Stimulated activated naive CD8-positive, alpha-beta T cell treated with anti-CD3 and anti-CD28 coated beads, Interleukin-15, Interleukin-2, amounts not matched to agents 100 ng/mL and 50 ng/mL, for 24 hours (primary cell): ENCODE data around the gene PTN.

ENCODE experiments used
- H3K27ac Mint-ChIP-seq: one replicate; pipeline ENCODE4 v1.8.0; 2021; ENCODE audit warnings: mild to moderate bottlenecking, mixed read lengths
- H3K27me3 Mint-ChIP-seq: one replicate; pipeline ENCODE4 v1.8.0; 2021; ENCODE audit warnings: mixed read lengths
- H3K36me3 Mint-ChIP-seq: one replicate; pipeline ENCODE4 v1.8.0; 2021; ENCODE audit warnings: low read depth, mixed read lengths
- H3K4me1 Mint-ChIP-seq: one replicate; pipeline ENCODE4 v1.8.0; 2021; ENCODE audit warnings: low read depth, mixed read lengths
- H3K4me3 Mint-ChIP-seq: one replicate; pipeline ENCODE4 v1.8.0; 2021; ENCODE audit warnings: mild to moderate bottlenecking, mixed read lengths
- H3K9me3 Mint-ChIP-seq: one replicate; pipeline ENCODE4 v1.8.0; 2021; ENCODE audit warnings: mixed read lengths

Gene PTN

GRCh38 chr7:137342265-137342664 lies 1.3 kb downstream of the PTN start:
- H3K4me1 Mint-ChIP-seq = no peaks in the 10 kb centered on the region
- no peak overlapping the region for H3K27ac Mint-ChIP-seq
- H3K36me3 Mint-ChIP-seq = no peaks in the 10 kb centered on the region
- H3K27me3 Mint-ChIP-seq = peaks cover 4% of the 10 kb centered on the region
- H3K9me3 Mint-ChIP-seq = peaks cover 7% of the 10 kb centered on the region
- H3K4me3 Mint-ChIP-seq = no peak overlapping the region

- no peak overlapping the region for H3K27ac Mint-ChIP-seq
- H3K36me3 Mint-ChIP-seq = no peaks in the 10 kb centered on the region
- H3K27me3 Mint-ChIP-seq = no peaks in the 10 kb centered on the region
- H3K4me1 Mint-ChIP-seq = no peaks in the 10 kb centered on the region
- H3K4me3 Mint-ChIP-seq = no peak overlapping the region
- peaks cover 13% of the 10 kb centered on the region for H3K9me3 Mint-ChIP-seq
Measured at GRCh38 chr7:137337902-137338301, 5.6 kb downstream of the PTN start.

- H3K4me1 Mint-ChIP-seq = no peaks in the 10 kb centered on the region
- no peaks in the 10 kb centered on the region for H3K27me3 Mint-ChIP-seq
- H3K27ac Mint-ChIP-seq = no peak overlapping the region
- peaks cover 13% of the 10 kb centered on the region for H3K9me3 Mint-ChIP-seq
- no peaks in the 10 kb centered on the region for H3K36me3 Mint-ChIP-seq
- H3K4me3 Mint-ChIP-seq = no peak overlapping the region
Measured at GRCh38 chr7:137335814-137336213, 7.7 kb downstream of the PTN start.

DNA sequence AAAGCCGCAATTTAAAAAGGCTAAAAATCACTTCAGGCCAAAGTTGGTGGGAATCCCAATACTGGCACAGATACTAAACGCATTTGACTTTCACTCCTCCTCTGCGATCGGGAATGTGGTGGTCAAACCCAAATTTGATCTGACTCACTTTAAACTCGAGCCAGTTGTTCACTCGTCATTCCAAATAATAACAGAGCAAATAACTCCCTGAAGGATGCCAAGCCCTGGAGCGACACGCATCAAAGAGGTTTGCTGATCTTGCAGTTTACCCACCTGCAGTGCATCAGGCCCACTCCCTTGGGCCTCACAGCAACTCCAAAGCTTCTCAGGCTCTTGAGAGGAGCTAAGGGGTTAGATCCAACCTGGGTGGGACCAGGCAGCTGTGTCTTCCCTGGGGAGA lies 12.2 kb downstream of the PTN start:
- H3K4me3 Mint-ChIP-seq = no peak overlapping the region
- no peaks in the 10 kb centered on the region for H3K36me3 Mint-ChIP-seq
- no peaks in the 10 kb centered on the region for H3K4me1 Mint-ChIP-seq
- H3K27ac Mint-ChIP-seq = no peak overlapping the region
- no peaks in the 10 kb centered on the region for H3K27me3 Mint-ChIP-seq
- H3K9me3 Mint-ChIP-seq = peaks cover 6% of the 10 kb centered on the region

DNA sequence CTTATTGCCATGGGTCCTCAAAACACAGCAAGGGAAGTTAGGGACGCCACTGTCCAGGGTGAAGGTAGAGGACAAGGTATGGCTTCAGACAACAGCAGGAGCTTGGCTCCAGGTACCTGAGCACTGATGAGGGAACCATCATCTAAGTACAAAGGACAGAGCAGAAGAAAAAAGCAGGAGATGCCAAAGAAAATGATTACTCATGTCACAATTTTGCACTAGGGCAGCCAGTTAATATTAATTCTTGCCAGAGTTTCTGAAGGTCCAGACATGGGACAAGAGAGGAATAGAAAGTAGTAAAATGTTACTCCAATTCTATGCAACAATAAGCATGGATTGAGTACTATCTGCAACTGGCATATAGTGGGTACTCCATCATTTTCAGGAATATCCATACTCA lies 14.1 kb downstream of the PTN start:
- Mint-ChIP-seq H3K9me3 (peaks cover 6% of the 10 kb centered on the region), H3K36me3 (no peaks in the 10 kb centered on the region), H3K27me3 (no peaks in the 10 kb centered on the region), H3K4me3 (no peak overlapping the region), H3K4me1 (no peaks in the 10 kb centered on the region), H3K27ac (no peak overlapping the region)

- no peaks in the 10 kb centered on the region for H3K4me1 Mint-ChIP-seq
- no peaks in the 10 kb centered on the region for H3K27me3 Mint-ChIP-seq
- H3K27ac Mint-ChIP-seq = no peak overlapping the region
Measured at GRCh38 chr7:137328373-137329120, 15.0 kb downstream of the PTN start.

DNA sequence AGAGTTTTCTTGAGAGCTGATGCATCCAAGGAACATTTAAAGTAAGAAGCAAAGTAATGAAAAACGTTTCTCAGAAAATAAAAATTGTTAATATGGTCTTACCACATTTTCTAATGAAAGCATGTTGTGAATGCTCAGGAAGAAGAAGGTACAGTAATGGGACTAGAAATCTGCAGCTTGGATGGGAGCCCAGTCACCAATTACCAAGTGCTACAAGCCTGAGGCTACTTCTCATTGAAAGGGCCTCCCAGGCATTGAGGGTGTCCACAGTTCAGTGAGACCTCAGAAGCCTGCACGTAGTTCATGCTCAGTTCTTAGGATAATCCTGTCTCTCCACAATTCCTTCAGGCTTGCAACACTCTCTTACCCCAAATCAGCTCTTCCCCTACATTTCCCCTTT lies 17.6 kb downstream of the PTN start:
- Mint-ChIP-seq H3K36me3 (no peaks in the 10 kb centered on the region), H3K27me3 (no peaks in the 10 kb centered on the region), H3K4me1 (no peaks in the 10 kb centered on the region), H3K9me3 (peaks cover 3% of the 10 kb centered on the region), H3K4me3 (no peak overlapping the region), H3K27ac (no peak overlapping the region)

More at GRCh38 chr7:137328373-137329120, 15.0 kb downstream of the PTN start:
- peaks cover 6% of the 10 kb centered on the region for H3K9me3 Mint-ChIP-seq
- no peak overlapping the region for H3K4me3 Mint-ChIP-seq
- no peaks in the 10 kb centered on the region for H3K36me3 Mint-ChIP-seq

- Mint-ChIP-seq H3K27me3 (no peaks in the 10 kb centered on the region), H3K4me3 (no peak overlapping the region), H3K9me3 (peaks cover 3% of the 10 kb centered on the region), H3K36me3 (no peaks in the 10 kb centered on the region), H3K4me1 (no peaks in the 10 kb centered on the region), H3K27ac (no peak overlapping the region)
Measured at GRCh38 chr7:137324796-137325696, 18.5 kb downstream of the PTN start.

GRCh38 chr7:137316648-137317353 lies 26.7 kb downstream of the PTN start:
- H3K4me1 Mint-ChIP-seq = no peaks in the 10 kb centered on the region
- H3K27me3 Mint-ChIP-seq = no peaks in the 10 kb centered on the region
- no peak overlapping the region for H3K4me3 Mint-ChIP-seq
- H3K36me3 Mint-ChIP-seq = no peaks in the 10 kb centered on the region
- no peak overlapping the region for H3K27ac Mint-ChIP-seq
- peaks cover 3% of the 10 kb centered on the region for H3K9me3 Mint-ChIP-seq

- H3K4me1 Mint-ChIP-seq = no peaks in the 10 kb centered on the region
- H3K36me3 Mint-ChIP-seq = no peaks in the 10 kb centered on the region
- H3K27me3 Mint-ChIP-seq = no peaks in the 10 kb centered on the region
- H3K27ac Mint-ChIP-seq = no peak overlapping the region
- H3K9me3 Mint-ChIP-seq = peaks cover 18% of the 10 kb centered on the region
- no peak overlapping the region for H3K4me3 Mint-ChIP-seq
Measured at GRCh38 chr7:137313201-137313600, 30.3 kb downstream of the PTN start.

DNA sequence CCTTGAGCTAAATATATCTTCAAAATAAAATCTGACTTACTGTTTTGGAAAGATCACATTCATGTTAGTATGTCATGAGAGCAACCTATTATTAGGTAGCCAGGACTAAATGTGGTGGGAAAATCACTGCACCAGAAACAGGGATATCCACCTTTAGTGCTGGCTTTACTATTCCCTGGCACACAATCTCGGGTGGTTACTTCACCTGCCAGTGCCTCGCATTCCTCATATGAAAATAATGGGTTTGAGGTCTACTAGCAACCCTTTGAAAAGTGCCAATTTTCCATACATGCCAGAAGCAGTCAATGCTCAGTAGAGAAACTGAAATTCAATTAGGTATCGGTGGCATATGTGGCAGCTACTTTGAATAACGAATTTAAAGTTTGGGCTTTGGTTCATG lies 36.8 kb downstream of the PTN start:
- no peak overlapping the region for H3K27ac Mint-ChIP-seq
- H3K36me3 Mint-ChIP-seq = no peaks in the 10 kb centered on the region
- no peaks in the 10 kb centered on the region for H3K27me3 Mint-ChIP-seq
- no peak overlapping the region for H3K4me3 Mint-ChIP-seq
- H3K9me3 Mint-ChIP-seq = peaks cover 15% of the 10 kb centered on the region
- no peaks in the 10 kb centered on the region for H3K4me1 Mint-ChIP-seq

GRCh38 chr7:137305901-137306621 lies 37.5 kb downstream of the PTN start:
- H3K27me3 Mint-ChIP-seq = no peaks in the 10 kb centered on the region
- no peak overlapping the region for H3K4me3 Mint-ChIP-seq
- H3K9me3 Mint-ChIP-seq = peaks cover 15% of the 10 kb centered on the region
- no peaks in the 10 kb centered on the region for H3K4me1 Mint-ChIP-seq
- H3K27ac Mint-ChIP-seq = no peak overlapping the region
- no peaks in the 10 kb centered on the region for H3K36me3 Mint-ChIP-seq

- Mint-ChIP-seq H3K4me1 (no peaks in the 10 kb centered on the region), H3K4me3 (no peak overlapping the region), H3K9me3 (peaks cover 10% of the 10 kb centered on the region), H3K27me3 (no peaks in the 10 kb centered on the region), H3K36me3 (no peaks in the 10 kb centered on the region), H3K27ac (no peak overlapping the region)
Measured at GRCh38 chr7:137304624-137305235, 38.8 kb downstream of the PTN start.

DNA sequence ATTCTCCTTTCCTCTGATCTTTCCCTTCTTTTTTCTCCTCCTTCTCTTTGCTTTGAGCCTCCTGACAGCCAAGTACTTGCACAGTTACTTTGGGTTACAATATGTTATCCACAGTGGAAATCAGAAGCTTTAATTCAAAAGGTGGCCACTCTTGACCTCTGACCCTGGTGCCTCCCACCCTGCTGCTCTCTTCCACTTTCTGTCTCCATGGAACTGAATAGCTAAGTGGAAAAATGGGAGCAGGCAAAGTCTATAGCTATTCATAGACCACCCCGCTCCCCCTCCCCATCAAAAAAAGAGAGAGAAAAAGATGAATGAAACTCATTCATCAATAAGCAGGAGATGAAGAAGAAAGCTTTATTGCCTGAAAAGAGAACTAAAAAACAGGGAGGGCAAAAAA lies 39.4 kb downstream of the PTN start:
- Mint-ChIP-seq H3K36me3 (no peaks in the 10 kb centered on the region), H3K27ac (no peak overlapping the region), H3K27me3 (no peaks in the 10 kb centered on the region)

More for the DNA sequence above, 39.4 kb downstream of the PTN start:
- no peak overlapping the region for H3K4me3 Mint-ChIP-seq
- peaks cover 5% of the 10 kb centered on the region for H3K9me3 Mint-ChIP-seq
- no peaks in the 10 kb centered on the region for H3K4me1 Mint-ChIP-seq
